ENCODE data around the gene CDCA5.

- no peak for TF ChIP-seq CTCF (IDR thresholded peaks at IDR 0.05 in 4 of 5, conservative IDR thresholded peaks at IDR 0.05 in 1 of 5)
- TF ChIP-seq POLR2A (IDR thresholded peaks at IDR 0.05), result no peak
Observed at GRCh38 chr11:65107078-65107477, 23.2 kb upstream of the CDCA5 start.

All from gastrocnemius medialis (tissue), 4 donors.